GM19025 (cell line): Measurements from ENCODE around the gene PLAGL2.

Experiments used
- ATAC-seq: cut with Tn5 transposase; IDR thresholded peaks from one replicate; pipeline ENCODE4 v1.9.1; 2021; ENCODE audit warnings: mild to moderate bottlenecking, low read depth, moderate library complexity; ENCODE audit not compliant: unreplicated experiment

The PLAGL2 gene

DNA sequence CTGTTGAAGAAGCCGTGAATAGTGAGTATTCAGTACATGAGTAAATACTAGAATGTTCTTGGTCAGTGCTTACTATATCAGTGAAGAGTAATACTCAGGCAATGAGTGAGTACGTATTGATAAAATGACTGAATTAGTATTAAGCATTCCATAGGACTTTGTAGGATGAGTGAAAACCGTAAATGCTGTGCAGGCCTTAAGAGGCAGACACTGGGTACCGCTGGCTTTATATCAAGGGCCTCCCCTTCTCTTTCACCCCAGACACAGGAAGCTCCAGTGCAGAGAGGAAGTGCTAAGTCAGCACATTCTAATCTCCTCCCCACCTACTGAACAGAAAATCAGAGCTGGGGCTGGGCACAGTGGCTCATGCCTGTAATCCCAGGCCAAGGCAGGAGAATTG, 24.3 kb upstream of the PLAGL2 start:
- ATAC-seq, result no peak

DNA sequence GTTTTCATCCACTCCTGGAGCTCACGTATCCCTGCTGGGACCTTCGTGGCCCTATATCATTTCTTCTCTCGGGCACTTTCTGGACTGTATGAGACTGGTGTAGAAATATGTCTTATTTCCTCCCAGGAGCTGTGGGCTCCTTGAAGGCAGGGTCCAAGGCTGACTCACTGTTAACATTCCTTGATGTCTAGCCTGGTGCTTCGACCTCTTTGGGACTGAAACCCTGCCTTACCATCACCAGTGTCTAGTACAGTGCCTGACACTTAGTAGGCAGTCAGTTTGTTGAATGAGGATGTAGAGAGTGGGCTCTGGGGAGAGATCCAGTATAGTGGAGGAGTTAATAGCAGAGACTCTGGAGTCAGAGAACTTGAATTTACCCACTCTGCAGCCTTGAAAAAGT, 23.7 kb upstream of the PLAGL2 start:
- ATAC-seq, result no peak

DNA sequence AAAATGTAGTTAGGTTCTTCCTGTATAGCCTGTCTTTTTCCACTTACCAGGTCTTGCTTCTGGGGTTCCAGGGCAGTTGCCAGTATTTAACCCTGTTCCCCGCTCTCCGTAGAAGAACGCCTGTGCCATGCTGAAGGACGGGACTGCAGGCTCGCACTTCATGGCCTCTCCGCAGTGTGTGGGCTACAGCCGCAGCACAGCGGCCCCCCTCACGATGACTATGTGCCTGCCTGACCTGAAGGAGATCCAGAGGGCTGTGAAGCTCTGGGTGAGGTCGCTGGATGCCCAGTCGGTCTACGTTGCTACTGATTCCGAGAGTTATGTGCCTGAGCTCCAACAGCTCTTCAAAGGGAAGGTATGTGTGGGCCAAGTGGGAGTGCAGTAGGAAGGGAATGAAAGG, 23.2 kb upstream of the PLAGL2 start:
- no peak for ATAC-seq

DNA sequence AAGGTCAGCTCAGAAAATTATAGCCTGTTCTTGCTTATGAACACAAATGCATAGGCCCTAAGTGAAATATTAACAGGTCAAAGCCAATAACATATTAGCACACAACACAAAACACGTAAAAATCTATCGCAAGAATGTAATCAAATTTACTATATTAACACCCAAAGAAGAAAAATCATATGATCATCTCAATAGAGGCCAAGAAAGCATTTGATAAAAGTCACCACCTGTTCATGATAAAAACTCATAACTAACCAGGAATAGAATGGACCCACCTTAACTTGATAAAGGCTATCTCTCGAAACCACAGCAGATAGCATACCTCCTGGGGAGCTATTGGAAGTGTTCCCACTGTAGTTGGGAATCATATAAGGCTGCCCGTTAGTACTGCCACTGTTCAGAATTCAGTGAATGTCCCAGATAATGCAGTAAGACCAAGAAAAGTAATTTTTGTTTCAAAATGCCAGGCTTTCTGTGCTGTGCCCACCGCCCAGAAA, 21.8 kb upstream of the PLAGL2 start:
- ATAC-seq, result no peak

DNA sequence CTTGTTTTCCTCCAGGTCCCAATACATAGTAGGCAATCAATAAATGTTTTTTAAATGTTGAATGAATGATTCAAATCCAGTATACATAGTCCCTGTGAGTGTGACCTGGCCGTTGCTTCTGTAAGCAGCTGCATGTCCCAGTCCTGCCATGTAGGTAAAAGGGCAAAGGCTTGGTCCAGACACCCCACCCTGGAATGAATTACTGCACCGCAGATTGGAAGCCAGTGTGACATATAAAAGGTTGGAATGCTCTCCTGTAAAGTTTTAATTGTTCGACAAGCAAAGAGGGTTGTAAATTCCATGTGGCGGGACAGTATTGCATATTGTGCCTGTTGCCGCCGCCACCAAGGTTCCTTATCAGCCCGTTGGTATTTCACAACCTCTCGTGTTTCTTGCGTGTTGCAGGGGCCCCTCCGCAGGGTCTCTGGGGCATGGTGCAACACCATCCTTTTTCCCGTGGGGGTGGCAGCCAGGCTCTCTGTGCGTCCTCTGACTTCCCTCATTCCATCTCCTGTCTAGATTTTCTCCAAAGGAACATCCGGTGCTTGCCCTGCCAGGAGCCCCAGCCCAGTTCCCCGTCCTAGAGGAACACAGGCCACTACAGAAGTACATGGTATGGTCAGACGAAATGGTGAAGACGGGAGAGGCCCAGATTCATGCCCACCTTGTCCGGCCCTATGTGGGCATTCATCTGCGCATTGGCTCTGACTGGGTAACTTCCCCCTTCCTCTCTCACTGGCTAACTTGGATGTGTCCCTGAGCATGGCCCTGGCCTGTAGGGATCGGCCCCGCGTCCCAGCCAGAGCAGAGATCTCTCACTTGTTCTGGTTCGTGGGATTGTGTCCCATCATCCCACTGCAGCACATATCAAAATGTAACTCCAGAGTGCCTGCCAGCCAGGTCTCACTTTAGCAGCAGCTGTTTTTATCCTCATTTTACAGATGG, 20.5 kb upstream of the PLAGL2 start:
- ATAC-seq, result no peak

DNA sequence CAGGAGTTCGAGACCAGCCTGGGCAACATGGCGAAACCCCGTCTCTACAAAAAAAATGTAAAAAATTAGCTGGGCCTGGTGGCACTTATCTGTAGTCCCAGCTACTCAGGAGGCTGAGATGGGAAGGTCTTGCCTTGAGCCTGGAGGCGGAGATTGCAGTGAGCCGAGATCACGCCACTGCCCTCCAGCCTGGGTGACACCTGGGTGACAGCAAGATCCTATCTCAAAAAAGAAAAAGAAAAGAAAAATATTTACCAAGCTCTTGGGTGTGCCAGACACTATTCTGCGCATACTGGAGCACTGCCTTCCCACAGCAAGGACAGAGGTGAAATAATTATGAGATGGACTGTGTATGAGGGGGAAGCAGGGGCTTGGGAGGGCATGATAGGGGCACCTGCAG, 19.8 kb upstream of the PLAGL2 start:
- ATAC-seq, result no peak

DNA sequence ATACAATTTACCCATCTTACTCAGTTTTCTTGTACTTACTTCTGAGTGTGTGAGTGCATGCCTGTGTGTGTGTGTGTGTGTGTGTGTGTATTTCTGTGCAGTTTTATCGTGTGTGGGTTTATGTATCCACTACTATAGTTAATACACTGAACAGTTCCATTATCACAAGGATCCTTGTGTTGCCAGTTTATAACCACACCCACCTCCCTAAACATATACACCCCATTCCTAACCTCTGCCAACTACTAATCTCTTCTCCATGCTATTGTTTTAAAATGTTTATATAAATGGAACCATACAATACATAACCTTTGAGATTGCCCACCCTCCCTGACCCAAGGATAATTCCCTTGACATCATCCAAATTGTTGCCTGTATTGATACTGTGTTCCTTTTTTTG, 18.8 kb upstream of the PLAGL2 start:
- no peak for ATAC-seq

DNA sequence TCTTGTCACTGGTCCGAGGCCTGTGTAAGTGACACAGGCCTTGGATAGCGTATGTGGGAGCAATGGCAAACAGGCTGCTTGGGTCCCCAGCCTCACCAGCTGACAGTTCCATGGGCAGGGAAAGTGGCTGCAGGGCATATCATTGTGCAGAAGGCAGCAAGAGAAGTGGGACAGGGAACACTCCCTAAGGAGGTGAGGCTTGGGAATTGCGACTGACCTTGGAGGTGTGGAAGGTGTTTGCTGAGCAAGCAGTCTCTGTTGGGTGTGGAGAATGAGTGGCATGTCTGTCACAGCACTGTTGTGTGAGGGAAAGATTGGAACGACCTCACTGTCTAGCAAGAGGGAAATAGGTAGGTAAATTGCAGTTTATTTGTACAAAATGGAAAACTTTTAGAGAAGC, 16.9 kb upstream of the PLAGL2 start:
- ATAC-seq, result no peak

DNA sequence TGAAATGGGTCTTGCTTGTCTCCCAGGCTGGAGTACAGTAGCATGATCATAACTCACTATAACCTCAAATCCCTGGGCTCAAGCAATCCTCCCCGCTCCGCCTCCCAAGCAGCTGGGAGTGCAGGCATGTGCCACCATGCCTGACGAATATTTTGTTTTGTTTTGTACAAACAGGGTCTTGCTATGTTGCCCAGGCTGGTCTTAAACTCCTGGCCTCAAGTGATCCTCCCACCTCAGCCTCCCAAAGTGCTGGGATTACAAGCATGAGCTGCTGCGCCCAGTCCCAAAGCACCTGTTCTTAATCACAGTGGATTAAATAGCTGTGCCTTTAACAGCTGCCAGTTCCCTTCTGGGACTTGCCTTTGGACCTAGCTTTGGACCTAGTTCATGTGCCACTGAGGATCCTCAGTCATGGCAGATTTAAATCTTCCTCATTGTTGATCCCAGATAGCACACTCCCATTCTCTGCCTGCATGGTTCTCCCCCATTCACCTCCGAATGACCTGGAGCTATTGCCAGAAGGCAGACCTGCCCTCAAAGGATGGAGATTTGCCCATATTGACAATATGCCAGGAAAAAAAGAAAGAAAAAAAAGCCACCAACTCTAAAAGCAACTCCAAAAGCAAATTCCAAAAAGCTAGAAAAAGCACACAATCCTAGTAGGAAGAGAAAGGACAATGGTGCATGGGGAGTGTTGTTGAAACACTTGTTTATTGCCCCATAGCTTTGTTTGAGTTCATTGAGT, 10.8 kb upstream of the PLAGL2 start:
- no peak for ATAC-seq

DNA sequence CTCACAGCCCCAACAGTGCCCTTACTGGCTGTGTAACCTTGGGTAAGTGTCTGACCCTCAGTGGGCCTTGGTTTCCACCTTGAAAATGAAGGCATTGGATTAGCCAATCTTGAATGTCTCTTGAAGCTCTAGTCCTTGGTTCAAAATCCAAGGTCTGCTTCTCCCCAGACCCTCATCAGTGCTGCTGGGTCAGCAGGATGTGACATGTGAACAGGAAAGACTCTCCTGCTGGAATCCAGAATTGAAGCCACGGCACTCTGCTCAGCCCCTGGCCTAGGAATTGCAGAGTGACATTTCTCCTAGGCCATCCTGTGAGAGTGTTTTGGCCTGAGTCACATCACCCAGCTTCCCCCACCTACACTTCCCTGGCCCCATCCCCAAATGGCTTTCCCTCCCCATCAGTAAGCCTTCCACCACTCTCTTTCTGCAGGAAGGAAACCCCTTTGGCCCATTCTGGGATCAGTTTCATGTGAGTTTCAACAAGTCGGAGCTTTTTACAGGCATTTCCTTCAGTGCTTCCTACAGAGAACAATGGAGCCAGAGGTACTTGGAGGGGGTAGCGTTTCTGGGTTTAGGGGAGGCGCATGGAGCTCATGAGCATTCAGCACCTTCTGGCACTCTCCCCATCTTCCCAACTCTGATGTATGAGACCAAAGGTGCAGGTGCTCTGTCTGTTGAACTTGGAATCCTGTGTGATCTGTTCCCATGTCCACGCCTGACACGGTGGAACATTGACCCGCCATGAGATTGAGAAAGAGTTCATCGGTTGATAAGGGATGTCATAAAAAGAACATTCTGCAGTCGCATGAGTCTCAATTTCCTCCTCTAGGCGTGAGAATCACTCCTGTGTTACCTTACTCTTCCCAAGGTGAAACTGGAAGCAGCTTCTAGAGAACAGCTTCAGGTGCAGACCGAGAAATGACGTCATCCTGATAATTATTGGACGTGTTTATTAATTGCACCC, 8.9 kb upstream of the PLAGL2 start:
- ATAC-seq, result no peak

DNA sequence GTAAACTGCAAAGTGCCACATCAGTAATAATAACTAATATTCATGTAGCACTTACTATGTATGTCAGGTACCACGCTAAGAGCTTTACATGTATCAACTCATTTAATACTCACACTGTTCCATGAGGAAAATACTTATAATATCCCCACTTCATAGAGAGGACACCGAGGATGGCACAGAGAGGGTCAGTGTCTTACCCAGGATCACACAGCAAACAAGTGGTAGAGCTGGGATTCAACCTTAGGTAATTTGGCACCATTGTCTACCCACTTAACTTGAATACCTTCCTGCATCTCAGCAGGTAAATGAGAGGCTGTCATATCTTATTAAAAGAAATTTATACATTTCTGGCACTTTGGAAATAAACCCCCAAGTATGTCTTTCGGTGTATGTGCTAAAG, 8.2 kb upstream of the PLAGL2 start:
- ATAC-seq, result no peak

DNA sequence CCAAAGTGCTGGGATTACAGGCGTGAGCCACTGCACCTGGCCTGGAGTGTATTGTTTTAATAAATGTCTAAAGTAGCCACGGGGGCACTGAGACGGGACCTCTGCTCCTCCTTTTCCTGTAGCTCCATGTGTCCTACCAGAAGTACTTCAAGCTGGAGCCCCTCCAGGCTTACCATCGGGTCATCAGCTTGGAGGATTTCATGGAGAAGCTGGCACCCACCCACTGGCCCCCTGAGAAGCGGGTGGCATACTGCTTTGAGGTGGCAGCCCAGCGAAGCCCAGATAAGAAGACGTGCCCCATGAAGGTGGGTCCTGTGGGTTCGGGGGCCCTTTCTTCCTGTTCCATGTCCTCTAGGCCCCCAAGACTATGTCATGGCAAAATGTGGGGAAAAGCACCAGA, 7.6 kb upstream of the PLAGL2 start:
- ATAC-seq, result no peak

DNA sequence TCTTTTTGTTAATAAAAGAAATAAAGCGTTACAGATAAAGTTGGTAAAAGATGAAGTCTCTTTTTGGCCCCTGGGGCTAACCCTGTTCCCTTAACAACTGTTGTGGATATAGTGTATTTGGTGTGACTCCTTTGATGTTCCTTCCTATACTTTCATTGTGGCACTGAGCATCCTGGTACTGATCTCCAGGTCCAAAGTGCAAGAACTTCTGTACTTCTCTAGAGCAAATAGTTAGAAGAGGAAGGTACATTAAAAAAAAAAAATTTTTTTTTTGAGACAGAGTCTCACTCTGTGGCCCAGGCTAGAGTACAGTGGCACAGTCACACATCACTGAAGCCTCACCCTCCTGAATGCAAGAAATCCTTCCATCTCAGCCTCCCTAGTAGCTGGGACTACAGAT, 6.3 kb upstream of the PLAGL2 start:
- no peak for ATAC-seq

DNA sequence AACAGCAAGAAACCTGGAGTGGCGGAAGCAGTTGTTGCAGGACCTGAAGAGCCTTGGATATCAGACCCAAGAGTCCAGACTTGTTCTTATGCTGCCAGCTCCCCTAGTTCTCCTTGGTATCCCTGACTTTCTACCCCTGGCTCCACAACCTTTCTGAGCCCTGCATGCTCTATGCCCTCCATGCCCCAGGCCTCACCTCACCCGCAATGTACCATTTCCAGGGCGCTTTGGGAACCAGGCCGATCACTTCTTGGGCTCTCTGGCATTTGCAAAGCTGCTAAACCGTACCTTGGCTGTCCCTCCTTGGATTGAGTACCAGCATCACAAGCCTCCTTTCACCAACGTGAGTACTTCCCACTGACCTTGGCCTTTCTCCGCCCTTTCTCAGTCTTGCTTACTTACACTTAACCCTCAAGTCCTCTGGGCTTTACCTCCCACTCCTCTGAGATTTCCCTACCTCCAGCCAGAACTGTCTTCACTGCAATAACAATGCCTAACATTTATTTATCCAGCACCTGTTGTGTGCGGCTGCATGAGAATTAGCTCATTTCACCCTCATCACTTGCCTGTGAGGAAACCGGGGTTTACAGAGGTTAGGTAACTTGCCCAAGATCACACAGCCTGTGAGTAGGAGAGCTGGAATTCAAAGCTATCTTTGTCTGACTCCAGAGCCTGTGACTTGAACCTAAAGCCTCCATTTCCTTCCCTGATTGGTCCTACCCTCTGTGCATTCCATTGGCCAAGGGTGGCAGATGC, 2.5 kb upstream of the PLAGL2 start:
- ATAC-seq, result no peak

DNA sequence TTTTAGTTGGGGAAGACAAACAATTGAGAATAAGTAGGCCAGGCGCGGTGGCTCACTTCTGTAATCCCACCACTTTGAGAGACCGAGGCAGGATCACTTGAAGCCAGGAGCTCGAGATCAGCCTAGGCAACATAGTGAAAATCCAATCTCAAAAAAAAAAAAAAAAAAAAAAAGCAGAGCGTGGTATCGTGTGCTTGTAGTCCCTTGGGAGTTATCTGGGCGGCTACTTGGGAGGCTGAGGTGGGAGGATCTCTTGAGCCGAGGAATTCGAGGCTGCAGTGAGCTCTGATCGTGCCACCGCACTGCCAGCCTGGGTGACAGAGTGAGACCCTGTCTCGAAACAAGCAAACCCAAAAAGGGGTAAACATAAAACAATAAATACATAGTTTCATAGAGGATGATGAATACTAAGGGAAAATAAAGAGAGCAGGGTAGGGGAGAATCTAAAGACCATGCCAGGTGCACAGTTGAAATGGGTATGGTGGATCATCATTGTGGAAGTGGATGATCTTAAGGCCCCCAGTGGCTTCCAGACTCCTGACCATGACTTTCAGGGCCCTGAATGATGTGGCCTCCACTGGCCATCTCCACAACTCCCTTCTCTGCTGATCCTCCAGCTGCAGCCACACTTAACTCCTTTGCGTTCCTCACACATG, 1.1 kb upstream of the PLAGL2 start:
- ATAC-seq, result no peak

DNA sequence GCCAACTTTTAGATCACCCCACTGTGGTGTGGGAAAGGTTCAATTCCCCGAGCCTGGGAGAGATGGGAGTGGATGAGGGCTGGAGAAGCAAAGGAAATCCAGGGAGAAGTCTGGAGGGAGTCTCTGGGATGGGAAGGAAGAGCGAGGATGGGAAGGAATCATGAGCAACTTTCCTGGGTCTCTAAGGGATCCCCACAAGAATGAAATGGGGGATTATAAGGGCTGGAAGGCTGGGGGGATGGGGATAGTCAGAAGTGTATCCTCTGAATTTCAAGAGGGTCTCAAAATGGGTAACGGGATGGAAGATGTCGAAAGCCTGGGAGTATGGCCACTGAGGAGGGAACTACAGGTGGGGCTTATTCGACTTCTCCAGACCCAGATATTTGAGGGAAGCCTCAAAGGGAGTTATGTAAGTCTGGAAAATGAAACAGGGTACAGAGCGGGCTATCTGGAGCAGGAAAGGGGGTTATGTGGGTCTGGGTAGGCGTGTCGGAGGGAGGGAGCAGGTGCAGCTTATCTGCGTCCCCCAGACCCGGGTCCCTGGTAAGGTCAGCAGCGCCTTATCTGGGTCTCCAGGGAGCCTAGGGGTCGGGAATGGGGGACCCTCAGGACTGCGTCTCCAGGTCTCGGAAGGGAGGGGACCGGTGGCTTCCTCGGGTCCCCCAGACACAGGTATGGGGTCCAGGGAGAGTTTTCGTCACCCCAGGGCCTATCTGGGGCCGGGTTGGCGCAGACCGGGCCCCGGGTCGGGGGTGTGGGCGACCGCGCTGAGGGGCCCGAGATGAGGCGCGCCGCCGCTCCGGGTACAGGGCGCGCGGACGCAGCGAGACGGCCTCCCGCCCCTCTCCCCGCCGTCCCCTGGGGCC, 550 bp downstream of the PLAGL2 start:
- ATAC-seq, result no peak

DNA sequence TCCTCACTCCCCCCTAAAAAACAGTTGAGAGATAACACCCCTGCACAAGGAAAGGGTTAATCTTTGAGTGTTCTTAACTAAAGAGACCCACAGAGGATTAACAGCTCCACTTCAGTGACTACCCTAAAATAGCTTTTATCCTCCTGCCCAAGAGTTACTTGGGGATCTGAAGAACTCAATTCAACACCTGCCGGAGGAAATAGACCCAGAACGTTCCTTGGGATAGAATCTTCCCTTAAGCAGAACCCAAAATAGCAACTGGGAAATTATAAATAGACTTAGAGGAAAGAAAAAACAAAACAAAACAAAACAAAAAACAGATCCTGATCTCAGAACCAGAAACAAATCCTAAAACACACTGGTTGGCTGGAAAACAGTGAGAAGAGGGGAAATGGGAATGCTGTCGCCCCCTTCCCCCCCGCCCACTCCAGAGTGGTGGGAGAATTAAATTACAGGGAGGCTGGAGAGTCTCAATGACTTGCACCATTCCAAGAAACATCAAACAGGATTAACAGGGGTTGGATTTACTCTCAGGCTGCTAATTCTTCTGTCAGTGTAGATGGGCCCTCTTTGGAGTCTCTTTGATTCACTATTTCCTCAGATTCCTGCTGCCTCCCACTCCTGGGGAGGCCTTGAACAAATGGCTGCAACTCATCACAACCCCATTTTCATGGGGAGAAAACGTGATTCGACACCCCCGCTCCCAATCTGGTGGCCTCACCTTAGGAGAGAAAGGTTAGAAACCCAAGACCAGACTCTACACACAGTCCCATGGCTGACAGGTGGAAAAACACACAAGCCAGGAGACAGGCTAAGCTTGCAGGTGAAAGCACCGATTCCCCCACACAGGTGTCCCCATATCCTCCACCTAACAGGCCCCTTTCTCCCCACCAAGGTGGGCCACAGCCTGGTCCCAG, 1.4 kb downstream of the PLAGL2 start:
- no peak for ATAC-seq
